GM19452 (cell line): ENCODE measurements around the gene BTBD2.
"Not testable (repeated sequence)": the region's sequence is repeated elsewhere in the genome, so short reads cannot be mapped to it uniquely, and the experiment has no call there.

Source experiments
- ATAC-seq: cut with Tn5 transposase; IDR thresholded peaks from one replicate; pipeline ENCODE4 v1.9.1; 2021; ENCODE audit not compliant: unreplicated experiment

The BTBD2 gene

DNA sequence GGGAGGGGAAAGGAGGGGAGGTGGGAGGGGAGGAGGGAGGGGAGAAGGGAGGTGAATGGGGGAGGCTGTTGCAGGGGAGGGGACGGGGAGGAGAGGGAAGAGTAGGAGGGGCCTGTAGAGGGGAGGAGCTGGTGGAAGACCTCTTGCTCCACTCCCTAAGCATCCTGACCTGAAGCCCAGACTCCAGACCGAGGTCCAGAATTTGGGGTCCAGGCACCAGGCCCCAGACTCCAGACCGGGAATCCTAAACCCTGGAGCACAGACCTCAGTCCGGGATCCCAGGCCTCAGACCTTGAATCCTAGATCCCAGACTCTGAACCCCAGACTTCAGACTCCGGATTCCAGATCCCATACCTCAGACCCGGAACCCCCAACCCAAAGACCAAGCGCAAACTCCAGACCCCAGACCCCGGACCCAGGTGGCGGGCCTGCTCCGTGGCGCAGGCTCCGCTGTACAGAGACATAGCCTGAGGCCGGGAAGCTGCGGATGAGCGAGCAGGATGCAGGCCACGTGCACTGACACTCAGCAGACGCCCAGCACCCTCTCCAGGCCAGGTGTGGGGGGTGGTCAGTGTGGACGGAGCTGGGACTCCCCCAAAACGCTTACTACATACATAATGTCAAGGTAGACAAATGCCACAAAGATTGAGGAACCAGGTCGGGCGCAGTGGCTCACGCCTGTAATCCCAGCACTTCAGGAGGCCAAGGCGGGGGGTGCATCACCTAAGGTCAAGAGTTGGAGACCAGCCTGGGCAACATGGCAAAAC lies 710 bp upstream of the BTBD2 start:
- no peak for ATAC-seq

GRCh38 chr19:2014731-2015607 lies 545 bp downstream of the BTBD2 start:
- no peak for ATAC-seq

DNA sequence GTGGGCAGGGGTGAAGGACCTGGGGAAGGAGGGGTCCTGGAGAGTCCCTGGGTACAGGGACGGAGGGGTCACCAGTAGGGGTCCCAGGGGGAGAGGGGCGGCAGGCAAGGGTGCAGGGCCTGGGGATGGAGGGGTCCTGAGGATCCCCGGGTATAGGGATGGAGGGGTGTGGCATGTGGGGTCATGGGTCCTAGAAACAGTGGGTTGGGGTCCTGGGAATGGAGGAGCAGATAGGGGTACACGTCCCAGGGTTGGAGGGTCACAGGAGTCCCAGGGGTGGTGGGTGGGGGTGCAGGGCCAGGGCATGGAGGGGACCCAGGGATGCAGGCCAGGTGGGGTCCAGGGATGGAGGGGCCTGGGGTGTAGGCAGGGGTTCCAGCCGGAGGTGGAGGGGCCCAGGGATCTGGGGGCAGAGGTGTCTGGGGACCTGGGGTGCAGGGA lies 1.4 kb downstream of the BTBD2 start:
- ATAC-seq = no peak

DNA sequence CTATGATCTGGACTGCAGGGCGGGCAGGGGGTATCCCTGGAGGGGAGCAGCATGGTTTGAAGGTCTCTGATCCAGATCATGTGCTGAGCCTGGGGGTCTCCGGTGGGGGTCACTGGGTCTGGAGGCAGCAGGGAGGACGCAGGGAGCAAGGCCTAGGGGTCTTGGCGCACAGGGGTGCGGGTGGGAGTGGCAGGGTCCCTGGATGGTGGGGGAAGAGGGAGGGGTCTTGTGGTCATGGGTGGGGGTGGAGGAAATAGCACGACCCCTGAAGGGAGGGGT lies 1.9 kb downstream of the BTBD2 start:
- no peak for ATAC-seq

DNA sequence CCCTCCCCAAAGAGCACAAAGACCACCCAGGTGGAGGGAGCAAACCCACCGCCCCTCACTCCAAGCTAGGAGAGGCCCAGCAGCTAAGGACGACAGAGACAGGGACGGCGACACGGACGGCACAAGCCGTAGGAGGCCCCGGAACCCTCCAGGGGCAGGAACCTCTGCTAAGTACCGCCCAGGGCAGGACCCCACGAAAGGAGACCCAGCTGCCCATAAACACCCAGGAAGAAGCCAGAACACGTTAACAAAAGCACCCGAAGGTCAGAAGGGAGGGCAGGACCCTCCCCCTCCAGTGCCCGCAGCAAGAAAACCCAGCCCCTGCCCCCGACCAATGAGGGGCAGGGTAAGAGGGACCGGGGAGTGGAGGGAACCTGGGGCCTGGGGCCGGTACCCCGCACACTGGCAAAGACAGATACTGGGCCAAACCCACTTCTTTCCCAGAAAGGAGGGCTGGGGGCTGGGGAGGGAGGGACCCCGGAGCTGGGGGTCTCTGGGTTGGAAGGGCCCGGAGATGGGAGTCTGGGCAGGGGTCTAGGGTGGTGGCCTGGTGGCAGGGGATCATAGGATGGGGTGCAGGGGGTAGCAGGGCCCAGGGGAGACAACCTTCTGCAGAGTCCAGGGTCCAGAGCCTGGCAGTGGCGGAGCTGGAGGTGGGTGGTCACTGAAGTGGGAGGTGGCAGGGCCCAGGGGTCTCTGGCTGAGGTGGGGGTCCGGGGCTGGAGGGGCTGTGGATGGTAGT lies 2.4 kb downstream of the BTBD2 start:
- no peak for ATAC-seq

- ATAC-seq = no peak
Observed at GRCh38 chr19:2011169-2011568, 4.3 kb downstream of the BTBD2 start.

- no peak for ATAC-seq
Observed at GRCh38 chr19:2010135-2010668, 5.3 kb downstream of the BTBD2 start.

DNA sequence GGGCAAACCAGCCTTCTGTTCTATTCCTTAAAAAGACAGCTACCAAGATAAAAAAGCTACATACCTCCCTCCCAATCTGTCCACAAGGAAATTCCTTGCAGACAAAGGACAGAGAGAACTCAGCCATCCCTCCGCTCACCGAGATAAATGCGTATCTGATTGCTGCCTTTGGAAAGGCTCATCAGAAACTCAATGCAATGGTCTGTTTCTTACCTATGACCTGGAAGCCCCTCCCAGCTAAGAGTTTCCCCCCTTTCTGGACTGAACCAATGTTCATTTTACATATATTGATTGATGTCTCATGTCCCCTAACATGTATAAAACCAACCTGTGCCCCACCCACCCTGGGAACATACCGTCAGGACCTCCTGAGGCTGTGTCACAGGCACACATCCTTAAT lies 11.6 kb downstream of the BTBD2 start:
- no peak for ATAC-seq

- no peak for ATAC-seq
Observed at GRCh38 chr19:1999856-2000515, 15.5 kb downstream of the BTBD2 start.

DNA sequence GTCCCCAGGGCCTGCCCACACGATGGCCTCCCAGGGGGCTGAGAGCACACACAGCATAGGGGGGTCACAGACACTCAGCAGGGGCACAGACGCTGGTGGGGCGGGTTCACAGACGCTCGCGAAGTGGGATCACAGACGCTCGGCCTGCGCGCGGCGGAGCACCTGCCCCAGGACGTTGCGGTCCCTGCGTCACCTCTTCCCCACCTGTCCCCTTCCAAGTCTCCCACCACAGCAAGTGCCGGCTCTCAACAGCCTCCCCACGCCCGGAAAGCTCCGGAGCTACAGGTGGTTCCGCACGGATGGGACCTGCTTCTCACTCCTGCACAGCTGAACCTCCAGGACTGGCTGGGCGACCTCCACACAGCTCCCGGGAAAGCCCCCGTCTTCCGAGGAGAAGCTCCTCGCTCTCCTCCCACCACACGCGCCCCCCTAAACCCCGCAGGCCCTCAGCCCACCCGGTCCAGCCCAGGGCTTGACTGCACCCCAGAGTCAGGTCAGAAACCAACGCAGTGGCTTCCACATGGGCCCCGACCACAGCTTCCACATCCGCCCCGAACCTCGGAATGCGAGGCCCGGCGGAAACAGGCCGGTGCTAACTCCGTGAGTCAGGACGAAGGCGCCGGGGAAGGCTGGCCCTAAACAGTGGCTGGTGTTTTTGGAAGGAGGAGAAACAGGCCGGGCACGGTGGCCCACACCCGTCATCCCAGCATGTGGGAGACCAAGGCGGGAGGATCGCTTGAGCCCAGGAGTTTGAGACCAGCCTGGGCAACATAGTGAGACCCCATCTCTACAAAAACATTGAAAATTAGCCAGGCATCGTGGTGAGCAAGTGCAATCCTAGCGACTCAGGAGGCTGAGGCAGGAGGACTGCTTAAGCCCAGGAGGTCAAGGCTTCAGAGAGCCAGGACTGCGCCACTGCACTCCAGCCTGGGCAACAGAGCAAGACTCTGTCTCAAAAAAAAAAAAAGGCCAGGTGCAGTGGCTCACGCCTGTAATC lies 16.5 kb downstream of the BTBD2 start:
- ATAC-seq = no peak

DNA sequence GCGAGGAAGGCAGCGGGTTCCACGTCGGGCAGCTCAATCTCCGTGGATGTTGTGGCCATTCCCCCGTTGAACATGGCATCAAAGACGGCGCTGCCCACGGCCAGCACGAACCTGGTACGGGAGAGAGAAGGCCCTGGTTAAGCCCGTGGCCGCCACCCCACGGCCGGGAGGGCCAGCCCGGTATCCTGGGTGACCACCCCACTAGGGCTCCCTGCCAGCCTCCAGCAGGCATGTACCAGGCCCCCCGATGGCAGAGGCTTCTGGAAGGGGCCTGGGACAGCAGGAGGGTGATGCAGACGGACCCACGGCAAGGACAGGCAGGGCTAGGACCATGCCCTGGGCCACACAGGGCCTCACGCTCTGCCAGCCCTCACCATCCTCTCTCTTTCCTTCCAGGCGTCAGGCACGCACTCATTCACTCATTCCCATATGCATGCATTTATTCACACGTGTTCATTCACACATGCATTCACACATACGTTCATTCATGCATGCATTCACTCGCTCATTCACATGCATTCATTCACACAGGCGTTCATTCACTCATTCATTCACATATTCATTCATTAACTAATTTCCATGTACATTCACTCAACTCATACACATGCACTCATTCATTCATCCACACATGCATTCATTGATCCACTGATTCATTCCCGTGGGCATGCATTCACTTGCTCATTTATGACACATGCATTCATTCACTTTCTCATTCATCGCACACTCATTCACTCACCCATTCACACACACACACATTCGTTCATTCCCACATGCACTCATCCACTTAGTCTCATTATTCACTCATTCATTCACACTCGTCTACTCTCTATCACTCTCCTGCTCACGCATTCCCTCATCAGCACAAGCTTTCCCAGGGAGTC lies 17.9 kb downstream of the BTBD2 start:
- ATAC-seq = no peak

DNA sequence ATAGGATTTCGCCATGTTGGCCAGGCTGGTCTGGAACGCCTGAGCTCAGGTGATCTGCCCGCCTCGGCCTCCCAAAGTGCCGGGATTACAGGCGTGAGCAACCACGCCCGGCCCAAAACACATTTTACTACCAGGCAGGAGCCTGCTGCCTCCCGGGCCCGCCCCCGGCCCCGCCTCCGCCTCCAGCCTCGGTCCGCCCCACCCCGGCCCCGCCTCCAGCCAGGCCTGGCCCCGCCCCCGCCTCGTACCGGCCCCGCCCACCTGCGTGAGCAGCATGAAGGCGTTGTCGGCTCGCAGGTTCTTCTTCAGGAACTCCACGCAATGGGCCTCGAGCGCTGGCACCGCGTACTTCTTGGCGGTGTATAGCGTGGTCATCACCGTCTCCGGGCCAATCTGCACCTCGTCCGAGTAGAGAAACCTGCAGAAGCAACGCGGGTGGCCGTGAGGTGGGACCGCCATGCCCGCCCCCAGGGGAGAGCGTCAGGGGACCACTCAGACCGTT lies 22.7 kb downstream of the BTBD2 start:
- no peak for ATAC-seq

GRCh38 chr19:1991018-1991913 lies 24.2 kb downstream of the BTBD2 start:
- ATAC-seq = no peak

DNA sequence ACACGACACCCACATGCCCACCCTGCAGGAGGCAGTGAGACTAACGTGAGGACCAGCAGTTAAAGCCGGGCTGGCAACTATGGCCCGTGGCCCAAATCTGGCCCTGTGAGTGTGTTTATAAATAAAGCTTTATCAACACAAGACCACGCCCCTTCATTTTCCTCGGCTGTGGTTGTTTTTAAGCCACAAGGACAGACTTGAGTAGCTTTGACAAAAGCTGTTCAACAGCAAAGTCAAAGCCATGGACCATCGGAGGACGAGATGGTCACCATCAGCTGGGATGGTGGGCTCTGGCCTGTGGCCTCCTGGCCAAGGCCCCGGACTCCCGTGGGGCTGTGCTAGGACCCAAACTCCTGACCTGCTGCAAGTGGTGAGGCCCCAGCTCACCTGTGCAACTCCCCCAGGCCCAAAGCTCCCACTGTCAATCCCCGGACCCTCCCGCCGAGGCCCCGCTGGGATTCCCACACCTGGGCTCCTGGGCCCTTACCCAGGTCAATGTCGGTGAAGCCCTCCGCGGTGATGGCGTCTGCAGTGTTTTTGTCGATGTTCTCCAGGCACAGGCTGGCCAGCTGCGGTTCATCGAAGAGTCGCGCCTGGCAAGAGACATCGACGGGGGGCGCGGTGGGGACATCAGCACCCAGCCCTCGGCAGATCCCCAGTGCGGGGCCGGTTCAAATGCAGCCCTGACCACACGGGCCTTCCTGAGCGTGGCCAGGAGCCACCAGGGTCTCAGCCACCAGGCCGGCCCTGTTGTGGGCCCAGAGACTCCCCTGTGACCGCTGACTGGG lies 25.1 kb downstream of the BTBD2 start:
- ATAC-seq = no peak

GRCh38 chr19:1989513-1990229 lies 25.8 kb downstream of the BTBD2 start:
- no peak for ATAC-seq

GRCh38 chr19:1988464-1988863 lies 27.1 kb downstream of the BTBD2 start:
- not testable (repeated sequence) for ATAC-seq
